H1 (cell line): ENCODE results near the gene THTPA. TPM values are rescaled to one million over a fixed set of nuclear protein-coding genes. Genes with fewer than 3 reads are reported as not detected.

ENCODE experiments used
- TEAD4 ChIP-seq: IDR thresholded peaks from 2 replicates; pipeline ENCODE4 v1.6.1; 2012; ENCODE audit warnings: low read depth, low read length, inconsistent platforms, mixed read lengths
- USF2 ChIP-seq: IDR thresholded peaks from 2 replicates; pipeline ENCODE4 v1.6.1; 2011; ENCODE audit warnings: low read length, improper control_type of control experiment
- polyA plus RNA-seq, 7 experiments: library from polyadenylated mRNA; depleted of rRNA in 3 of 7; stranded (reverse) in 5 of 7; unstranded in 2 of 7; fragments of >200 nt in 5 of 7; fragments of 200-250 nt in 2 of 7; gene quantifications; 1 replicate in 5 of 7; 2 replicates in 1 of 7; 4 replicates in 1 of 7; pipeline versions ENCODE4 v1.2.1 to v1.2.3, GENCODE V29; 2011 to 2013; ENCODE audit warnings: missing spikeins in 2 of 7, mixed read lengths in 2 of 7
- total RNA-seq: library from RNA; stranded (reverse); fragmentation: NEBNext Ultra II Directional; extraction: Animal tissue kit (Norgen Biotek cat#: 25700); gene quantifications from 2 replicates; pipeline ENCODE4 v1.2.1, GENCODE V29; 2021

THTPA gene
- total and polyA plus RNA-seq, 2 of the 8 experiments (the other 6 are each of a cell fraction or from before 2014, with no cell fraction given) = 16.6 to 19.0 TPM

GRCh38 chr14:23514644-23514957 is 41.5 kb upstream of the THTPA start (continued):
- TF ChIP-seq USF2 (no peak), TEAD4 (no peak)
- TF ChIP-seq, all 59 proteins: peak for 0
